ENCODE measurements around the gene PAQR4. TPM values are rescaled to one million over a fixed set of nuclear protein-coding genes. Genes with fewer than 3 reads are reported as not detected.

PAQR4 gene
- total and polyA plus RNA-seq, 2 of the 13 experiments (the other 11 are each of a cell fraction or from before 2014, with no cell fraction given): 15.9 to 24.8 TPM

DNA sequence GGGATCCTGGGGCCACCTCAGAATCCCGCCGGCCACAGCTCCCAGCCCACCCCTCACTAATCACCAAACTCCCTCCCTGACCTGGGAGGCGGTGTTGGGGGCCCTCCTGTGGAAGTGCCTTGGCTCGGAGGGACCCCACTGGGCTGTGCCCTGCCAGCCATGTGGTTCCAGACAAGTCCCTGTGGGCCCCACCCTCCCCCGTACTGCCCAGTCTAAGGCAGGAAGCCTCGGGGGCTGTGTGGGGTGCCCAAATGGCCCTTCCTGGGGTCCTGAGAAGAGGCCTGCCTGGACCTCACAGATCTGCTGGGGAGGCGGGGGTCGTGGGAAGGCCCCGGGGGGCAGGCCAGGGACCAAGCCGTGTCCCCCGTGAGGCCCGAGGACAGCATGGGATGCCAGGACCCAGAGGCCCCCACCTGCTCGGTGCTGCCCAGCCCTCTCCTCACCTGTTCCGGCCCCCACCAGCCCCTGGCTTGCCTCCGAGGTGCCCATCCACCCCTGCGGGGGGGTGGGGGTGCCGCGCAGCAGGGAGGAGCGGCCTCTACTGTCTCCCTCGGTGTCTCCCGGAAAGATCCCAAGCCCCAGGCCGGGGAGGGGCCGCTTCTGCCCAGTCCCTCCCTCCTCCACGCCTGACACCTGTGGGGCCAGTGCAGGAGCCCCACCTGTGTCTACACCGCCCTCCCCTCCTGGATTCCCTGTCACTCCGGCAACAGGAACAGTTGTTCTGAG is 14.3 kb upstream of the PAQR4 start:
- Histone ChIP-seq H3K36me3 (replicated peaks in 1 of 2; ENCODE audit: control insufficient read depth in 1 of 2, insufficient read depth in 2 of 2, low read length in 2 of 2) (no peaks in the 10 kb centered on the region), H3K79me2 (ENCODE audit: insufficient read depth, low read length) (no peaks in the 10 kb centered on the region), H3K9me3 (ENCODE audit: low read length) (no peaks in the 10 kb centered on the region), H3K4me1 (ENCODE audit: insufficient read depth, low read length) (peaks cover 13% of the 10 kb centered on the region), H3K27me3 (ENCODE audit: control insufficient read depth in 1 of 2, insufficient read depth in 2 of 2, low read length in 2 of 2) (peaks cover 6 to 47% of the 10 kb centered on the region in 2 experiments), H3K27ac (ENCODE audit: extremely low read length, insufficient read depth, low read length) (no peak overlapping the region), H2AFZ (ENCODE audit: low read length) (no peak overlapping the region), H4K20me1 (ENCODE audit: insufficient read depth, low read length) (no peaks in the 10 kb centered on the region), H3K9ac (ENCODE audit: insufficient read depth, low read depth, low read length) (no peak overlapping the region), H3K4me2 (ENCODE audit: low read depth, low read length) (no peak overlapping the region), H3K4me3 (replicated peaks in 1 of 3; ENCODE audit: insufficient read depth in 1 of 3, low read depth in 2 of 3, low read length in 3 of 3) (no peak overlapping the region; a peak in 1 of 6 replicates)
- FAIRE-seq (no peak), ATAC-seq (peak; percentile 15; the same call in 2 of the 3 replicates), DNase-seq (ENCODE audit: low spot score) (no peak)
- WGBS (ENCODE audit: low lambda C conversion rate): 10% methylated on average over 10 of the region's 26 CpGs
- no TSS peak for BruUV-seq (replicated peaks)
- TF ChIP-seq, protein P1, sequence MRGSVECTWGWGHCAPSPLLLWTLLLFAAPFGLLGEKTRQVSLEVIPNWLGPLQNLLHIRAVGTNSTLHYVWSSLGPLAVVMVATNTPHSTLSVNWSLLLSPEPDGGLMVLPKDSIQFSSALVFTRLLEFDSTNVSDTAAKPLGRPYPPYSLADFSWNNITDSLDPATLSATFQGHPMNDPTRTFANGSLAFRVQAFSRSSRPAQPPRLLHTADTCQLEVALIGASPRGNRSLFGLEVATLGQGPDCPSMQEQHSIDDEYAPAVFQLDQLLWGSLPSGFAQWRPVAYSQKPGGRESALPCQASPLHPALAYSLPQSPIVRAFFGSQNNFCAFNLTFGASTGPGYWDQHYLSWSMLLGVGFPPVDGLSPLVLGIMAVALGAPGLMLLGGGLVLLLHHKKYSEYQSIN (CRISPR knock-in tag; IDR thresholded peaks at IDR 0.05; ENCODE audit: borderline replicate concordance): no peak
- TF ChIP-seq SNAI1 (CRISPR knock-in tag; IDR thresholded peaks at IDR 0.05; ENCODE audit: borderline replicate concordance) (no peak), CEBPB (IDR thresholded peaks at IDR 0.05; ENCODE audit: borderline replicate concordance, low read depth, low read length) (no peak), ZNF329 (CRISPR knock-in tag; IDR thresholded peaks at IDR 0.05; ENCODE audit: low read depth) (no peak), MAFK (conservative IDR thresholded peaks at IDR 0.05 in 1 of 2, IDR thresholded peaks at IDR 0.05 in 1 of 2; ENCODE audit: low read length in 2 of 2) (no peak), ZNF251 (CRISPR knock-in tag; IDR thresholded peaks at IDR 0.05) (no peak)
- TF ChIP-seq, protein P2, sequence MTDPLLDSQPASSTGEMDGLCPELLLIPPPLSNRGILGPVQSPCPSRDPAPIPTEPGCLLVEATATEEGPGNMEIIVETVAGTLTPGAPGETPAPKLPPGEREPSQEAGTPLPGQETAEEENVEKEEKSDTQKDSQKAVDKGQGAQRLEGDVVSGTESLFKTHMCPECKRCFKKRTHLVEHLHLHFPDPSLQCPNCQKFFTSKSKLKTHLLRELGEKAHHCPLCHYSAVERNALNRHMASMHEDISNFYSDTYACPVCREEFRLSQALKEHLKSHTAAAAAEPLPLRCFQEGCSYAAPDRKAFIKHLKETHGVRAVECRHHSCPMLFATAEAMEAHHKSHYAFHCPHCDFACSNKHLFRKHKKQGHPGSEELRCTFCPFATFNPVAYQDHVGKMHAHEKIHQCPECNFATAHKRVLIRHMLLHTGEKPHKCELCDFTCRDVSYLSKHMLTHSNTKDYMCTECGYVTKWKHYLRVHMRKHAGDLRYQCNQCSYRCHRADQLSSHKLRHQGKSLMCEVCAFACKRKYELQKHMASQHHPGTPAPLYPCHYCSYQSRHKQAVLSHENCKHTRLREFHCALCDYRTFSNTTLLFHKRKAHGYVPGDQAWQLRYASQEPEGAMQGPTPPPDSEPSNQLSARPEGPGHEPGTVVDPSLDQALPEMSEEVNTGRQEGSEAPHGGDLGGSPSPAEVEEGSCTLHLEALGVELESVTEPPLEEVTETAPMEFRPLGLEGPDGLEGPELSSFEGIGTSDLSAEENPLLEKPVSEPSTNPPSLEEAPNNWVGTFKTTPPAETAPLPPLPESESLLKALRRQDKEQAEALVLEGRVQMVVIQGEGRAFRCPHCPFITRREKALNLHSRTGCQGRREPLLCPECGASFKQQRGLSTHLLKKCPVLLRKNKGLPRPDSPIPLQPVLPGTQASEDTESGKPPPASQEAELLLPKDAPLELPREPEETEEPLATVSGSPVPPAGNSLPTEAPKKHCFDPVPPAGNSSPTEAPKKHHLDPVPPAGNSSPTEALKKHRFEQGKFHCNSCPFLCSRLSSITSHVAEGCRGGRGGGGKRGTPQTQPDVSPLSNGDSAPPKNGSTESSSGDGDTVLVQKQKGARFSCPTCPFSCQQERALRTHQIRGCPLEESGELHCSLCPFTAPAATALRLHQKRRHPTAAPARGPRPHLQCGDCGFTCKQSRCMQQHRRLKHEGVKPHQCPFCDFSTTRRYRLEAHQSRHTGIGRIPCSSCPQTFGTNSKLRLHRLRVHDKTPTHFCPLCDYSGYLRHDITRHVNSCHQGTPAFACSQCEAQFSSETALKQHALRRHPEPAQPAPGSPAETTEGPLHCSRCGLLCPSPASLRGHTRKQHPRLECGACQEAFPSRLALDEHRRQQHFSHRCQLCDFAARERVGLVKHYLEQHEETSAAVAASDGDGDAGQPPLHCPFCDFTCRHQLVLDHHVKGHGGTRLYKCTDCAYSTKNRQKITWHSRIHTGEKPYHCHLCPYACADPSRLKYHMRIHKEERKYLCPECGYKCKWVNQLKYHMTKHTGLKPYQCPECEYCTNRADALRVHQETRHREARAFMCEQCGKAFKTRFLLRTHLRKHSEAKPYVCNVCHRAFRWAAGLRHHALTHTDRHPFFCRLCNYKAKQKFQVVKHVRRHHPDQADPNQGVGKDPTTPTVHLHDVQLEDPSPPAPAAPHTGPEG (CRISPR knock-in tag; IDR thresholded peaks at IDR 0.05): no peak
- in situ Hi-C loops (cut with HindIII; ENCODE audit: extremely low pct_ligation_motif_present, low pct_unique_long_range_greater_than_20kb): no loop called here
- intact Hi-C loops (cut with micrococcal nuclease; ENCODE audit: unreplicated experiment): no loop called here
- ChIA-PET CTCF (ENCODE audit: low intra/inter-chr PET ratio, low total read pairs) (no interaction called here), POLR2A (no interaction called here)
